Stimulated activated CD4-positive, alpha-beta T cell treated with anti-CD3 and anti-CD28 coated beads, Interleukin-12 subunit alpha, Interleukin-12 subunit beta, amount 100 ng/mL, for 48 hours (primary cell): Measurements from ENCODE around the gene PLP2.
"Not testable (repeated sequence)": the region's sequence is repeated elsewhere in the genome, so short reads cannot be mapped to it uniquely, and the experiment has no call there.

Experiments
- DNase-seq, 3 donors: peaks; one replicate each; pipeline ENCODE4 v3.0.0-alpha.2; 2020; ENCODE audit warnings: low read depth in 2 of 3, low spot score in 1 of 3

PLP2 gene

GRCh38 chrX:49163555-49164419 lies 7.9 kb upstream of the PLP2 start:
- DNase-seq: peak; percentile 55 to 69 (median 67)

GRCh38 chrX:49164589-49165360 lies 6.9 kb upstream of the PLP2 start:
- no peak for DNase-seq

GRCh38 chrX:49165901-49166881 lies 5.5 kb upstream of the PLP2 start:
- DNase-seq: peak; percentile 51 to 68 (median 58)

- DNase-seq: peak in 1 of 3 donors; percentile 47
Observed at GRCh38 chrX:49166914-49167739, 4.6 kb upstream of the PLP2 start.

GRCh38 chrX:49167740-49168108 lies 4.0 kb upstream of the PLP2 start:
- no peak for DNase-seq

- DNase-seq: peak in 2 of 3 donors; percentile 59 to 61
Observed at GRCh38 chrX:49172280-49172780, 632 bp downstream of the PLP2 start.

GRCh38 chrX:49173544-49173943 lies 1.8 kb downstream of the PLP2 start:
- DNase-seq: not testable (repeated sequence)

- DNase-seq: no peak
Observed at GRCh38 chrX:49174723-49175122, 3.0 kb downstream of the PLP2 start.

- no peak for DNase-seq
Observed at GRCh38 chrX:49175435-49176274, 4.0 kb downstream of the PLP2 start.

GRCh38 chrX:49176421-49177326 lies 5.0 kb downstream of the PLP2 start:
- DNase-seq: no peak

GRCh38 chrX:49177338-49177833 lies 5.7 kb downstream of the PLP2 start:
- no peak for DNase-seq

GRCh38 chrX:49177873-49178480 lies 6.3 kb downstream of the PLP2 start:
- DNase-seq: no peak

GRCh38 chrX:49178537-49178936 lies 6.8 kb downstream of the PLP2 start:
- no peak for DNase-seq

- no peak for DNase-seq
Observed at GRCh38 chrX:49179358-49179757, 7.7 kb downstream of the PLP2 start.

GRCh38 chrX:49183701-49184281 lies 12.1 kb downstream of the PLP2 start:
- DNase-seq: no peak

- no peak for DNase-seq
Observed at GRCh38 chrX:49184294-49185281, 12.9 kb downstream of the PLP2 start.
